Gastroesophageal sphincter (tissue), 4 donors: ENCODE data around the gene CHST5. TPM values are rescaled to one million over a fixed set of nuclear protein-coding genes. Genes with fewer than 3 reads are reported as not detected.

ENCODE experiments used
- ATAC-seq: fragments of 150-250 bp; one replicate; pipeline ENCODE4 v1.9.1; 2016; ENCODE audit warnings: mild to moderate bottlenecking, moderate library complexity
- H3K27ac ChIP-seq, 4 donors: fragments of 200-600 bp; sonication (generic) in 3 of 4; 1 replicate in 3 of 4; 2 replicates in 1 of 4; pipeline ENCODE4 v1.5.1; 2016 to 2019
- H3K27me3 ChIP-seq: fragments of 200-600 bp; sonication (generic); one replicate; pipeline ENCODE4 v1.5.1; 2019
- H3K36me3 ChIP-seq, 2 donors: fragments of 200-600 bp; sonication (generic); one replicate each; pipeline ENCODE4 v1.5.1; 2019; ENCODE audit warnings: control low read depth in 1 of 2
- H3K4me1 ChIP-seq, 3 donors: fragments of 200-600 bp; sonication (generic); 1 replicate in 2 of 3; 2 replicates in 1 of 3; pipeline ENCODE4 v1.5.1; 2016 to 2019; ENCODE audit warnings: control low read depth in 2 of 3
- H3K4me3 ChIP-seq, 2 donors: fragments of 200-600 bp; sonication (generic); one replicate each; pipeline ENCODE4 v1.5.1; 2019; ENCODE audit warnings: mild to moderate bottlenecking in 1 of 2, moderate library complexity in 1 of 2
- H3K9me3 ChIP-seq, 3 donors: fragments of 200-600 bp; sonication (generic); one replicate each; pipeline ENCODE4 v1.5.1; 2017 to 2019; ENCODE audit warnings: control low read depth in 2 of 3
- CTCF ChIP-seq, 4 experiments: fragments of 200-600 bp in 2 of 4; fragments of 450-650 bp in 2 of 4; sonication (generic) in 1 of 4; IDR thresholded peaks; one replicate each; pipeline ENCODE4 v1.5.1; 2017 to 2019; ENCODE audit warnings: antibody characterized with exemption in 4 of 4, mild to moderate bottlenecking in 2 of 4, moderate library complexity in 2 of 4
- EP300 ChIP-seq: sonication (generic); formaldehyde crosslinking; IDR thresholded peaks from one replicate; pipeline ENCODE4 v1.6.1; 2017; ENCODE audit warnings: antibody characterized with exemption, mild to moderate bottlenecking
- POLR2A ChIP-seq, 2 donors: fragments of 450-650 bp; IDR thresholded peaks; one replicate each; pipeline ENCODE4 v1.6.1; 2017; ENCODE audit warnings: antibody characterized with exemption in 2 of 2, mild to moderate bottlenecking in 2 of 2, moderate library complexity in 1 of 2
- POLR2AphosphoS5 ChIP-seq: sonication (generic); formaldehyde crosslinking; IDR thresholded peaks from one replicate; pipeline ENCODE4 v1.6.1; 2017; ENCODE audit warnings: antibody characterized with exemption
- WGBS, 2 donors: methylation state at CpG; one replicate each; pipeline ENCODE4 v1.1.5; 2018; ENCODE audit warnings: low coverage in 1 of 2; 5-methylcytosine and 5-hydroxymethylcytosine counted together
- total RNA-seq, 4 donors: library from RNA; depleted of rRNA; stranded (reverse); fragments of >200 nt; gene quantifications; one replicate each; pipeline ENCODE4 v1.1.0, GENCODE V29; 2016

CHST5 gene
- total RNA-seq, 4 donors from 2014 or later = not detected

GRCh38 chr16:75485230-75486013 lies 50.5 kb downstream of the CHST5 start:
- H3K9me3 ChIP-seq = no peaks in the 10 kb centered on the region
- H3K4me1 ChIP-seq = no peaks in the 10 kb centered on the region
- WGBS, 2 donors = 75 to 82% methylated on average over 4 to 7 of the region's 7 CpGs
- no peak for ATAC-seq
- no peaks in the 10 kb centered on the region for H3K27me3 ChIP-seq
- no peak overlapping the region for H3K4me3 ChIP-seq
- TF ChIP-seq EP300 (no peak), POLR2A (IDR thresholded peaks at IDR 0.05) (no peak), POLR2AphosphoS5 (no peak), CTCF (IDR thresholded peaks at IDR 0.05) (no peak)
- no peak overlapping the region for H3K27ac ChIP-seq
- H3K36me3 ChIP-seq = no peaks in the 10 kb centered on the region

GRCh38 chr16:75483222-75483621 lies 52.7 kb downstream of the CHST5 start:
- Histone ChIP-seq H3K9me3 (no peaks in the 10 kb centered on the region), H3K36me3 (no peaks in the 10 kb centered on the region), H3K4me3 (no peak overlapping the region), H3K27ac (no peak overlapping the region), H3K4me1 (no peaks in the 10 kb centered on the region), H3K27me3 (no peaks in the 10 kb centered on the region)
- ATAC-seq = no peak
- TF ChIP-seq POLR2AphosphoS5 (no peak), POLR2A (IDR thresholded peaks at IDR 0.05) (no peak), EP300 (no peak), CTCF (IDR thresholded peaks at IDR 0.05) (no peak)
- WGBS, 2 donors = 89 to 92% methylated on average over 2 of the region's 2 CpGs

- no peak overlapping the region for H3K27ac ChIP-seq
- no peak for TF ChIP-seq POLR2A (IDR thresholded peaks at IDR 0.05)
- no peak for TF ChIP-seq POLR2AphosphoS5
- TF ChIP-seq CTCF (IDR thresholded peaks at IDR 0.05) = no peak
- no peak for TF ChIP-seq EP300
- no peaks in the 10 kb centered on the region for H3K27me3 ChIP-seq
- no peaks in the 10 kb centered on the region for H3K4me1 ChIP-seq
- no peaks in the 10 kb centered on the region for H3K9me3 ChIP-seq
- 97 to 100% methylated on average over 1 to 6 of the region's 14 CpGs for WGBS, 2 donors
- no peaks in the 10 kb centered on the region for H3K36me3 ChIP-seq
- no peak for ATAC-seq
- H3K4me3 ChIP-seq = no peak overlapping the region
Measured at GRCh38 chr16:75482434-75483205, 53.3 kb downstream of the CHST5 start.

- H3K4me3 ChIP-seq = no peak overlapping the region
- H3K9me3 ChIP-seq = no peaks in the 10 kb centered on the region
- TF ChIP-seq EP300 (no peak), CTCF (IDR thresholded peaks at IDR 0.05) (no peak), POLR2A (IDR thresholded peaks at IDR 0.05) (no peak), POLR2AphosphoS5 (no peak)
- no peak overlapping the region for H3K27ac ChIP-seq
- 82 to 93% methylated on average over 3 to 7 of the region's 7 CpGs for WGBS, 2 donors
- no peaks in the 10 kb centered on the region for H3K4me1 ChIP-seq
- H3K36me3 ChIP-seq = no peaks in the 10 kb centered on the region
- H3K27me3 ChIP-seq = no peaks in the 10 kb centered on the region
- ATAC-seq = no peak
Measured at GRCh38 chr16:75481475-75481874, 54.4 kb downstream of the CHST5 start.
